ENCODE results near the gene GNG13.

DNA sequence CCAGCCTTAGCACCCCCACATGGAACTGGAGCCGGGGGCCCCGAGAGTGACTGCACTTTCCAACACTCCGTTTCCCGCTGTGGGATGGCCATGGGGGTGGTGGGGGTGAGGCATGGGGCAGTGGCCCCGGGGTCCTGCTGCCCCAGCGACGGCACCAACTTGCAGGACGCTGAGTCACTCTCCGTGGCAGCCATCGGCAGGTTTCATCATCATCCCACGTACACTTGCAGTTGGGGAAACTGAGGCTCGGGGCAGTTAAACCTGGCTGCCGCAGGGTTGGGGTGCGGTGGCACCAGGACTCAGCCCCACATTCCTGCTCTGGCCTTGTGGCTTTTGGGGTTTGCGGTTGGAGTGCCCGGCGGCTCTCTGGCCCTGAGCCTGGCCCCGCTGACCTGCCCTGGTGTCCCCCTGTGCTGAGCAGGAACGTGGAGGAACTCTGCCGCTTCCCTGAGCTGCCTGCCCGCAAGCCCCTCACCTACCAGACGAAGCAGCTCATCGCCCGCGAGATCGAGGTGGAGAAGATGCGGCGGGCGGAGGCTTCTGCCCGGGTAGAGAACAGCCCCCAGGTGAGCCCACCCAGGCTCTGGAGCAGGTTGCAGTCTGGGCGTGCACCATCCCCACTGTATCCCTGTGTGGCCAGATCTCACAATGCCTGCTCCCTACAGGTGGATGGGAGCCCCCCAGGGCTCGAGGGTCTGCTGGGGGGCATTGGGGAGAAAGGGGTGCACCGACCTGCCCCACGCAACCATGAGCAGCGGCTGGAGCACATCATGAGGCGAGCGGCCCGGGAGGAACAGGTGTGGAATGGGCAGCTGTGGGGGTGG lies 4.0 kb downstream of the GNG13 start:
- TF ChIP-seq, protein P1, sequence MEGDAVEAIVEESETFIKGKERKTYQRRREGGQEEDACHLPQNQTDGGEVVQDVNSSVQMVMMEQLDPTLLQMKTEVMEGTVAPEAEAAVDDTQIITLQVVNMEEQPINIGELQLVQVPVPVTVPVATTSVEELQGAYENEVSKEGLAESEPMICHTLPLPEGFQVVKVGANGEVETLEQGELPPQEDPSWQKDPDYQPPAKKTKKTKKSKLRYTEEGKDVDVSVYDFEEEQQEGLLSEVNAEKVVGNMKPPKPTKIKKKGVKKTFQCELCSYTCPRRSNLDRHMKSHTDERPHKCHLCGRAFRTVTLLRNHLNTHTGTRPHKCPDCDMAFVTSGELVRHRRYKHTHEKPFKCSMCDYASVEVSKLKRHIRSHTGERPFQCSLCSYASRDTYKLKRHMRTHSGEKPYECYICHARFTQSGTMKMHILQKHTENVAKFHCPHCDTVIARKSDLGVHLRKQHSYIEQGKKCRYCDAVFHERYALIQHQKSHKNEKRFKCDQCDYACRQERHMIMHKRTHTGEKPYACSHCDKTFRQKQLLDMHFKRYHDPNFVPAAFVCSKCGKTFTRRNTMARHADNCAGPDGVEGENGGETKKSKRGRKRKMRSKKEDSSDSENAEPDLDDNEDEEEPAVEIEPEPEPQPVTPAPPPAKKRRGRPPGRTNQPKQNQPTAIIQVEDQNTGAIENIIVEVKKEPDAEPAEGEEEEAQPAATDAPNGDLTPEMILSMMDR (IDR thresholded peaks at IDR 0.05) = no peak
- no peak for TF ChIP-seq POLR2A (IDR thresholded peaks at IDR 0.05)
